ENCODE measurements around the gene PDE6G.

The PDE6G gene

GRCh38 chr17:81656118-81656743, at the start of gene PDE6G:
TSS of gene PDE6G (minus strand) at chr17:81656542. CDS start at chr17:81653305, 3,237 bp downstream.
- no peak for DNase-seq

- DNase-seq, result no peak
Observed at GRCh38 chr17:81705518-81706231, 49.3 kb upstream of the PDE6G start.

GRCh38 chr17:81703747-81704654, 47.7 kb upstream of the PDE6G start:
- no peak for DNase-seq

GRCh38 chr17:81702934-81703746, 46.8 kb upstream of the PDE6G start, which contains the start of gene MRPL12:
TSS of gene MRPL12 (plus strand) at chr17:81703367. CDS start at chr17:81703502, 135 bp downstream.
- DNase-seq, result peak; percentile 90

GRCh38 chr17:81701288-81702071, 45.1 kb upstream of the PDE6G start:
- DNase-seq, result no peak

- no peak for DNase-seq
Observed at GRCh38 chr17:81700353-81701287, 44.3 kb upstream of the PDE6G start.

GRCh38 chr17:81697261-81698044, 41.1 kb upstream of the PDE6G start:
- DNase-seq, result no peak

GRCh38 chr17:81696218-81696941, 40.0 kb upstream of the PDE6G start:
- no peak for DNase-seq

GRCh38 chr17:81695801-81696200, 39.5 kb upstream of the PDE6G start:
- DNase-seq, result no peak

- DNase-seq, result no peak
Observed at GRCh38 chr17:81695211-81695610, 38.9 kb upstream of the PDE6G start.

- DNase-seq, result no peak
Observed at GRCh38 chr17:81694810-81695209, 38.5 kb upstream of the PDE6G start.

GRCh38 chr17:81693509-81694210, 37.3 kb upstream of the PDE6G start:
- no peak for DNase-seq

GRCh38 chr17:81691608-81692007, 35.3 kb upstream of the PDE6G start:
- DNase-seq, result no peak

- no peak for DNase-seq
Observed at GRCh38 chr17:81691196-81691595, 34.9 kb upstream of the PDE6G start.

GRCh38 chr17:81690549-81690948, 34.2 kb upstream of the PDE6G start:
- no peak for DNase-seq

- DNase-seq, result no peak
Observed at GRCh38 chr17:81690066-81690465, 33.7 kb upstream of the PDE6G start.

- DNase-seq, result no peak
Observed at GRCh38 chr17:81688616-81689015, 32.3 kb upstream of the PDE6G start.

Data from CD4-positive, alpha-beta T cell treated with Interleukin-15 for 1 hour (primary cell).